ENCODE results near the gene PRR15. TPM values are rescaled to one million over a fixed set of nuclear protein-coding genes. Genes with fewer than 3 reads are reported as not detected.

The PRR15 gene, protein sequence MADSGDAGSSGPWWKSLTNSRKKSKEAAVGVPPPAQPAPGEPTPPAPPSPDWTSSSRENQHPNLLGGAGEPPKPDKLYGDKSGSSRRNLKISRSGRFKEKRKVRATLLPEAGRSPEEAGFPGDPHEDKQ
- 1.3 and 3.9 TPM in 2 replicates for total RNA-seq

DNA sequence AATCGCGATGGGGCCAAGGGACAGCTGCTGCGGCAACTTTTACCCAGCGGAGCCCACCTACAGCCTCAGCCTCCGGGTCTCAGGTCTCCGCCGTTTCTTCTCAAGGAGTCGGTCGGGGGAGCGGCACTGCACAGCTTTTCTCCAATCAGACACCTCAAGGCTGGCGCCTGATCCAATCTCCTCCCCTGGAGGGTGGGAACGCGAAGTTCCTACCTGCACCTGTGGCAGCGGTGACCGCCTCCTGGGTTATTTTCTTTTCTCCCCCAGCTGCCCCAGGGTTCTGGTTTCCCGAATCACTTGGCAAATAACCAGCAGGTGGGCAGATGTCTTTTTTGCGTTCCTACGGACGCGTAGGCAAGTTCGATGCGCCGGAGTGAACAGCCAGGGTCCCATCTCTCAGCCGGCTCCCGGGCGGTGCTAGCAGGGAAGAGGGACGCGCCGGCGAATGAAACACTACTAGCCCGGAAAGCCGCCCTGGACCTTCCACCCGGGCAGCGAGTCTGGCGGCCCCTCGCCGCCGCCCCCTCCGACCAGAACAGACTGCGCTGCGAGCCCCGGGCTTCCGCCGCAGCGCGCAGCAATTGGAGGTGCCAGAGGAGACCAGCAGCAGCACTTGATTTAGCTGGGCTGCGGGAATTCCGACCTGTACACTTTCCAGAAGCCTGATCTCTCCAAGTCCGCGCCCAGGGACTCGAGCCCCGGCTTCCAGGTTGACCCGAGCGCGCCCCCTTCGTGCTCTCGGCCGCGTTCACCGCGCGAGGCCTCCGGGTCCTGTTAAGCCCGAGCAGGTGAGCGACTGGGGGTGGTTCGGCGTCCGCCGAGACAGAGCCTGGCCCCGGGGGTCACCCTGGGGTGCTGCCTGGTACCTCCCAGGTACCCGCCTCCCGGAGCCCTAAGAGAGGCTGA lies at the start of gene PRR15:
PRR15 (plus strand) TSS at position 246 of the 906 bp plus-strand sequence. CDS start 2,495 bp downstream, outside the sequence.

Other genes with a start within 250 kb of the PRR15 start
- under 0.01 and 0.21 TPM in 2 replicates for gene WIPF3, start 242.7 kb downstream of the PRR15 start, total RNA-seq